ENCODE data around the gene PSMG1.
A peak's percentile ranks its signal among the peaks of the same experiment; 100 is the strongest.

PSMG1 gene

GRCh38 chr21:39208624-39209333 is 25.5 kb upstream of the PSMG1 start:
- no peak for TF ChIP-seq CTCF (IDR thresholded peaks at IDR 0.05; ENCODE audit: low read depth, low read length)
- peaks cover 63% of the 10 kb centered on the region for H3K36me3 ChIP-seq
- DNase-seq = no peak
- H3K27me3 ChIP-seq = no peaks in the 10 kb centered on the region
- no peaks in the 10 kb centered on the region for H3K9me3 ChIP-seq
- H3K4me1 ChIP-seq = no peaks in the 10 kb centered on the region
- H3K4me3 ChIP-seq (ENCODE audit: low read depth, low read length) = no peak overlapping the region

GRCh38 chr21:39204134-39204533 is 20.9 kb upstream of the PSMG1 start:
- Histone ChIP-seq H3K27me3 (no peaks in the 10 kb centered on the region), H3K9me3 (no peaks in the 10 kb centered on the region), H3K36me3 (peaks cover 72% of the 10 kb centered on the region), H3K4me3 (ENCODE audit: low read depth, low read length) (no peak overlapping the region), H3K4me1 (no peaks in the 10 kb centered on the region)
- no peak for DNase-seq
- peak; percentile 31 for TF ChIP-seq CTCF (IDR thresholded peaks at IDR 0.05; ENCODE audit: low read depth, low read length)

GRCh38 chr21:39198800-39199199 is 15.5 kb upstream of the PSMG1 start:
- Histone ChIP-seq H3K36me3 (peaks cover 68% of the 10 kb centered on the region), H3K27me3 (no peaks in the 10 kb centered on the region), H3K4me1 (no peaks in the 10 kb centered on the region), H3K9me3 (no peaks in the 10 kb centered on the region), H3K4me3 (ENCODE audit: low read depth, low read length) (no peak overlapping the region)
- TF ChIP-seq CTCF (IDR thresholded peaks at IDR 0.05; ENCODE audit: low read depth, low read length) = no peak
- DNase-seq = no peak

GRCh38 chr21:39197448-39198233 is 14.4 kb upstream of the PSMG1 start:
- H3K4me3 ChIP-seq (ENCODE audit: low read depth, low read length) = no peak overlapping the region
- no peak for TF ChIP-seq CTCF (IDR thresholded peaks at IDR 0.05; ENCODE audit: low read depth, low read length)
- peaks cover 65% of the 10 kb centered on the region for H3K36me3 ChIP-seq
- no peaks in the 10 kb centered on the region for H3K4me1 ChIP-seq
- H3K27me3 ChIP-seq = no peaks in the 10 kb centered on the region
- no peak for DNase-seq
- no peaks in the 10 kb centered on the region for H3K9me3 ChIP-seq

GRCh38 chr21:39196838-39197237 is 13.6 kb upstream of the PSMG1 start:
- peaks cover 59% of the 10 kb centered on the region for H3K36me3 ChIP-seq

More at GRCh38 chr21:39196838-39197237, 13.6 kb upstream of the PSMG1 start:
- Histone ChIP-seq H3K27me3 (no peaks in the 10 kb centered on the region), H3K4me3 (ENCODE audit: low read depth, low read length) (no peak overlapping the region), H3K9me3 (no peaks in the 10 kb centered on the region), H3K4me1 (no peaks in the 10 kb centered on the region)
- TF ChIP-seq CTCF (IDR thresholded peaks at IDR 0.05; ENCODE audit: low read depth, low read length) = no peak
- DNase-seq = no peak
